GM18507 (cell line): ENCODE measurements around the gene CXXC5.

ENCODE experiments used
- DNase-seq: peaks from one replicate; pipeline ENCODE4 v3.0.0; 2011; ENCODE audit warnings: low read depth; ENCODE audit not compliant: insufficient read length; ENCODE audit errors: extremely low spot score
- FAIRE-seq: peaks from 2 replicates; lab custom pipeline; 2011; peaks lifted over from hg19 to GRCh38; lab: Jason Lieb, UNC

Gene CXXC5

GRCh38 chr5:139676406-139676805 lies 28.3 kb downstream of the CXXC5 start:
- FAIRE-seq (no peak), DNase-seq (no peak)

GRCh38 chr5:139676951-139677735 lies 29.0 kb downstream of the CXXC5 start:
- DNase-seq: no peak
- FAIRE-seq: no peak

- DNase-seq (no peak), FAIRE-seq (no peak)
These were observed 29.8 kb downstream of the CXXC5 start for GRCh38 chr5:139677736-139678613.

GRCh38 chr5:139678751-139679750 lies 30.9 kb downstream of the CXXC5 start:
- DNase-seq: no peak
- no peak for FAIRE-seq

GRCh38 chr5:139680368-139681111 lies 32.4 kb downstream of the CXXC5 start:
- no peak for DNase-seq
- no peak for FAIRE-seq

GRCh38 chr5:139681112-139681458 lies 32.9 kb downstream of the CXXC5 start:
- FAIRE-seq (no peak), DNase-seq (no peak)

- no peak for DNase-seq
- no peak for FAIRE-seq
These were observed 33.3 kb downstream of the CXXC5 start for GRCh38 chr5:139681466-139681865.

GRCh38 chr5:139682016-139682975 lies 34.1 kb downstream of the CXXC5 start:
- FAIRE-seq (no peak), DNase-seq (no peak)

- no peak for DNase-seq
- no peak for FAIRE-seq
These were observed 35.4 kb downstream of the CXXC5 start for GRCh38 chr5:139683295-139684271.

GRCh38 chr5:139684350-139684880 lies 36.3 kb downstream of the CXXC5 start:
- no peak for DNase-seq
- FAIRE-seq: no peak

- FAIRE-seq: no peak
These were observed 37.0 kb downstream of the CXXC5 start for GRCh38 chr5:139684881-139685749.

GRCh38 chr5:139685886-139686285 lies 37.7 kb downstream of the CXXC5 start:
- FAIRE-seq (no peak), DNase-seq (no peak)

More at GRCh38 chr5:139684881-139685749, 37.0 kb downstream of the CXXC5 start:
- no peak for DNase-seq

- no peak for DNase-seq
- FAIRE-seq: no peak
These were observed 38.2 kb downstream of the CXXC5 start for GRCh38 chr5:139686356-139686705.

- DNase-seq (no peak), FAIRE-seq (no peak)
These were observed 38.7 kb downstream of the CXXC5 start for GRCh38 chr5:139686706-139687441.

GRCh38 chr5:139687656-139688055 lies 39.5 kb downstream of the CXXC5 start:
- FAIRE-seq (no peak), DNase-seq (no peak)
